ENCODE data around the gene CFTR. TPM values are rescaled to one million over a fixed set of nuclear protein-coding genes. Genes with fewer than 3 reads are reported as not detected.
A peak's percentile ranks its signal among the peaks of the same experiment; 100 is the strongest.

Gene CFTR
- total and polyA plus RNA-seq, 8 donors = 124 to 460 (median 292) TPM

DNA sequence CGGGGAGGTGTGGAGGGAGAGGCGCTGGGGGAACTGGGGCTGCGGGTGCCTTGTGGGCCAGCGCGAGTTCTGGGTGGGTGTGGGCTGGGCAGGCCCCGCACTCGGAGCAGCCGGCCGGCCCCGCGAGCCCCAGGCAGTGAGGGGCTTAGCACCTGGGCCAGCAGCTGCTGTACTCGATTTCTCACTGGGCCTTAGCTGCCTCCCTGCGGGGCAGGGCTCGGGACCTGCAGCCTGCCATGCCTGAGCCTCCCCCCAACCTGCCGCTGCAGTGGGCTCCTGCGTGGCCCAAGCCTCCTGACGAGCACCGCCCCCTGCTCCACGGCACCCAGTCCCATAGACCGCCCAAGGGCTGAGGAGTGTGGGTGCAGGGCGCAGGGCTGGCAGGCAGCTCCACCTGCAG is 116.3 kb downstream of the CFTR start:
- H3K36me3 ChIP-seq = peaks cover 0 to 30% (median 2%) of the 10 kb centered on the region in 3 donors
- TF ChIP-seq, protein P1, sequence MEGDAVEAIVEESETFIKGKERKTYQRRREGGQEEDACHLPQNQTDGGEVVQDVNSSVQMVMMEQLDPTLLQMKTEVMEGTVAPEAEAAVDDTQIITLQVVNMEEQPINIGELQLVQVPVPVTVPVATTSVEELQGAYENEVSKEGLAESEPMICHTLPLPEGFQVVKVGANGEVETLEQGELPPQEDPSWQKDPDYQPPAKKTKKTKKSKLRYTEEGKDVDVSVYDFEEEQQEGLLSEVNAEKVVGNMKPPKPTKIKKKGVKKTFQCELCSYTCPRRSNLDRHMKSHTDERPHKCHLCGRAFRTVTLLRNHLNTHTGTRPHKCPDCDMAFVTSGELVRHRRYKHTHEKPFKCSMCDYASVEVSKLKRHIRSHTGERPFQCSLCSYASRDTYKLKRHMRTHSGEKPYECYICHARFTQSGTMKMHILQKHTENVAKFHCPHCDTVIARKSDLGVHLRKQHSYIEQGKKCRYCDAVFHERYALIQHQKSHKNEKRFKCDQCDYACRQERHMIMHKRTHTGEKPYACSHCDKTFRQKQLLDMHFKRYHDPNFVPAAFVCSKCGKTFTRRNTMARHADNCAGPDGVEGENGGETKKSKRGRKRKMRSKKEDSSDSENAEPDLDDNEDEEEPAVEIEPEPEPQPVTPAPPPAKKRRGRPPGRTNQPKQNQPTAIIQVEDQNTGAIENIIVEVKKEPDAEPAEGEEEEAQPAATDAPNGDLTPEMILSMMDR (IDR thresholded peaks at IDR 0.05) = no peak
- WGBS, 2 donors = 87 to 95% methylated on average over 21 of the region's 21 CpGs
- no peaks in the 10 kb centered on the region for H3K9me3 ChIP-seq
- peaks cover 0 to 4% (median 0%) of the 10 kb centered on the region in 3 donors for H3K4me1 ChIP-seq
- ATAC-seq (no peak), FAIRE-seq (no peak), DNase-seq (peak in 3 of 6 donors; percentile 14 to 58 (median 28))
- no peak overlapping the region for H3K27ac ChIP-seq
- intact Hi-C loops (cut with DNase I) = no loop called here
- H3K4me3 ChIP-seq = no peak overlapping the region
- H3K27me3 ChIP-seq = no peaks in the 10 kb centered on the region

DNA sequence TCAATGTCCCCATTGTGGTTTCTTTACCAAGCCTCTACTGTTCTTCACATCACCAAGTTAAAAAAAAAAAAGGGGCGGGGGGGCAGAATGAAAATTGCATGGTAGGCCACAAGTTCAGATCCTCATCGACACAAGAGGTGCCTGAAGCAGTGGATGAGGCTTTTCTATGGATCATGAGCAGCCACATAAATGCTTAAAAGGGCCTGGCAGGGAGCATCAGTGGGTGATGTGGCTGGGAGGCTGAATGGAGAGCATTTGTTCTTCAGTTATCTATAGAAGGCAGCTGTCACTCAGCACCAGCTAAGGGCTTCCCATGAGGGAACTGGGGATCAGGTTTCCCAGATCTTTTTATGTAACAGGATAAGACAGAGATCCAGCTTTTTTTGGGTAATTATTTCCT is 117.9 kb downstream of the CFTR start:
- DNase-seq (no peak), FAIRE-seq (no peak), ATAC-seq (peak in 2 of 4 donors; percentile 22)
- no peak overlapping the region for H3K4me3 ChIP-seq
- H3K27me3 ChIP-seq = no peaks in the 10 kb centered on the region
- H3K9me3 ChIP-seq = no peaks in the 10 kb centered on the region
- TF ChIP-seq, protein P1 (IDR thresholded peaks at IDR 0.05) = no peak
- H3K4me1 ChIP-seq = peaks cover 0 to 4% (median 0%) of the 10 kb centered on the region in 3 donors
- intact Hi-C loops (cut with DNase I) = no loop called here
- WGBS, 2 donors = 73 to 75% methylated on average over 2 of the region's 2 CpGs
- peaks cover 0 to 38% (median 2%) of the 10 kb centered on the region in 3 donors for H3K36me3 ChIP-seq
- no peak overlapping the region for H3K27ac ChIP-seq

DNA sequence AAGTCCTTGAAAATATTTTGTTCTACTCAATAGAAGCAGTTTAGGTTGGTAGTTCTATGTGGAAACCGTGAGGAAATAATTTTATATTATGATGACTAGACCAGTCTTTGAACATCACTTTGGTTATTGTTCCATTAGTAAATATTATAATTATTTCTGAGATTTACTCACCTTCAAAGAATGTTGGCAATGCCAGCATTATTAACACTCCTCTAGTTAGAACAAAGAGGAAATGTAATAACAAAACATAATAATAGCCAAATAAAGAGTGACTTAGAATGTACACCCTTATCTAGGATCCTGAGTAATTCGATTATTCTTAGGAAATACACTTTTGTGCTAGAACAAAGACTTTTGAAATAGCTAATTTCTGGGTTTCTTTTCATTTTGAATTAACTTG is 121.1 kb downstream of the CFTR start:
- 41 to 54% methylated on average over 2 of the region's 2 CpGs for WGBS, 2 donors
- intact Hi-C loops (cut with DNase I) = no loop called here
- DNase-seq (no peak), ATAC-seq (peak in 1 of 4 donors; percentile 5), FAIRE-seq (no peak)
- TF ChIP-seq, protein P1 (IDR thresholded peaks at IDR 0.05) = no peak
- Histone ChIP-seq H3K27ac (peak overlapping the region in 1 of 4 donors; percentile 9), H3K9me3 (no peaks in the 10 kb centered on the region), H3K4me3 (no peak overlapping the region), H3K27me3 (no peaks in the 10 kb centered on the region), H3K4me1 (peaks cover 0 to 18% (median 10%) of the 10 kb centered on the region in 3 donors), H3K36me3 (peaks cover 0 to 28% (median 2%) of the 10 kb centered on the region in 3 donors)

DNA sequence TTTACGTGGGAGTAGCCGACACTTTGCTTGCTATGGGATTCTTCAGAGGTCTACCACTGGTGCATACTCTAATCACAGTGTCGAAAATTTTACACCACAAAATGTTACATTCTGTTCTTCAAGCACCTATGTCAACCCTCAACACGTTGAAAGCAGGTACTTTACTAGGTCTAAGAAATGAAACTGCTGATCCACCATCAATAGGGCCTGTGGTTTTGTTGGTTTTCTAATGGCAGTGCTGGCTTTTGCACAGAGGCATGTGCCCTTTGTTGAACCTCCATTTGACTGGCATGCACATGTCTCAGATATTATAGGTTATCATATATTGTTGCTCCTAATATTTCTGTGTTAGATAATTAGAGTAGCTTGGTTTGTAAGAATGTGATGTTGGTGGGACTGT is 123.8 kb downstream of the CFTR start:
- Histone ChIP-seq H3K36me3 (peaks cover 0 to 13% (median 0%) of the 10 kb centered on the region in 3 donors), H3K4me3 (no peak overlapping the region), H3K27me3 (no peaks in the 10 kb centered on the region), H3K27ac (no peak overlapping the region), H3K4me1 (peaks cover 0 to 21% (median 18%) of the 10 kb centered on the region in 3 donors), H3K9me3 (no peaks in the 10 kb centered on the region)
- intact Hi-C loops (cut with DNase I) = no loop called here
- DNase-seq = no peak
- 85 to 87% methylated on average over 4 of the region's 4 CpGs for WGBS, 2 donors
- no peak for ATAC-seq
- TF ChIP-seq, protein P1 (IDR thresholded peaks at IDR 0.05) = no peak
- no peak for FAIRE-seq

DNA sequence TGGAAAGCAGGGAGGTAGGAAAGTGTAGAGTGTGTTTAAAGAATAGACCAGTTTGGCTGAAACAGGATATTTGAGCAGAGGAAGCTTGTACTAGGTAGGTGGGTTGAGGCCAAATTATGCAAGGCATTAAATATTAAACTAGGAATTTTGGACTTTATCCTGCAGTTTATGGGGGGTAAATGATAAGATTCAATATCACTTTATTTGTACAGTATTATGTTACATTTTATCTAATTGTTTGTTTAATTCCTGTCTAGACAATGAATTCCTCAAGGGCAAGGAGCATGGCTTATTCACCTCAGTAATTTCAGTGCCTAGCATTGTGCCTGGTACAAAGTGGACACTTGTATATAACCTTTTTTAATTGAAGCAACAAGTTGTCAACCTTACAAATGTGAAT is 125.9 kb downstream of the CFTR start:
- Histone ChIP-seq H3K4me1 (peaks cover 0 to 21% (median 16%) of the 10 kb centered on the region in 3 donors), H3K9me3 (no peaks in the 10 kb centered on the region), H3K27ac (peak overlapping the region in 2 of 4 donors; percentile 24 to 44), H3K4me3 (no peak overlapping the region), H3K27me3 (no peaks in the 10 kb centered on the region), H3K36me3 (peaks cover 0 to 19% (median 0%) of the 10 kb centered on the region in 3 donors)
- FAIRE-seq (no peak), DNase-seq (no peak), ATAC-seq (peak; percentile 60 to 82 (median 70))
- TF ChIP-seq, protein P1 (IDR thresholded peaks at IDR 0.05) = no peak
- intact Hi-C loops (cut with DNase I) = no loop called here
